Measurements from ENCODE around the gene ZNF532.

ZNF532 gene

DNA sequence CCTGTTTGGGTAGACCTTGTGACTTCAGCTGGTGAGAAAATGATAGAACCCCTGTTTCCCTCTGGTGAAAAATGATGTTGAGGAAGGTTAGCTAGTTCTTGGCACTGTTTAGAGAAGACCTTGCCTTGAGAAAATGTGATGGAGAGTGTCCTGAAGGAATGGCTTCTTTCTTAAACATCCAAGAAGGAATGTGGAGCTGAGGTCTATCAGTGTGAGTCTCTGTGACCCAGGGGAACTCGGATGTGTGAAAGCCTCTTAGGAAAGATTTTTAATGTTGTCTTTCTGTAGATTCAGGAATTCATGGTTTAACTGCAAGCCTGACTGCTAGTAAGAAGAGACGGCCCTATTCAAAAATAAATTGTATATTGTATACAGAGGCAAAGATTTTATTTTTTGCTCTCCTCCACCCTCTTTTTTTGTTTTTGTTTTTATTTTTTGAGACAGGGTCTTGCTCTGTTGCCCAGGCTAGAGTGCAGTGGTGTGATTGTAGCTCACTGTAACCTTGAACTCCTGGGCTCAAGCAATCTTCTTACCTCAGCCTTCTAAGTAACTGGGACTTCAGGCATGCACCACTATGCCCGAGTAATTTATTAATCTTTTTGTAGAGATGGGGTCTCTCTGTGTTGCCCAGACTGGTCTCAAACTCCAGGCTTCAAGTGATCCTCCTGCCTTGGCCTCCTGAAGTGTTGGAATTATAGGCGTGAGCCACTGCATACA, 87.5 kb downstream of the ZNF532 start:
- no peak for FAIRE-seq

DNA sequence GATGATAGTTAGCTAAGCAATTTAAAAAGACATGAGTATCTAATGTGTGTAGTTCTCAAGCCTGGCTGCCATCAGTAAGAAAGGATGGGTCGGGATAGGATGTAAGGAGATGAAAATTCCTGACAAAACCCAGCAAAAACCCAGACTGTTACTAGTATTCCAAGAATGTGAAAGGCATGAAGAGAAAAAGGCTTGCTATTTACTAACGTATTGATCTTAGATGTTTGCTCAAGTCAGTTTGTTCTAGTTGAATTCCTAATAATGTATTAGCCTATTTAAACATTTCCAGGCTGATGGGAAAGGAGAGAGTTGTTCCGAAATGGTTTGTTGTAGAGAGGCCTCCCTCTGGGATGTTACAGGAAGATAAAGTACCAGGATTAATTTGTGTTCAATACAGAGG, 88.2 kb downstream of the ZNF532 start:
- no peak for FAIRE-seq

DNA sequence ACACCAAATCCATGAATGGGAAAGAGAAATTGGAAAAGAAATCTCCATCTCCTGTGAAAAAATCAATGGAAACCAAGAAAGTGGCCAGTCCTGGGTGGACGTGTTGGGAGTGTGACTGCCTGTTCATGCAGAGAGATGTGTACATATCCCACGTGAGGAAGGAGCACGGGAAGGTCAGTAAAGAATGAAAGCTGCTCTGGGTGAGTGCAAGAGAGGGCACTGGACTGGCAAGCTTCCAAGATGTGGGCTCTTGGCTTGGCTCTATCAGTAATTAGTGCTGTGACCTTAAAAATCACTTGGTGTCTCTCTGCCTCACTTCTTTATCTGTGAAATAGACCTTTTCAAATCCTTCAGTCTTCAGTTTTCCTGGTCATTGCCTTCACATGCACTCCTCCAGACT, 89.0 kb downstream of the ZNF532 start:
- no peak for FAIRE-seq

DNA sequence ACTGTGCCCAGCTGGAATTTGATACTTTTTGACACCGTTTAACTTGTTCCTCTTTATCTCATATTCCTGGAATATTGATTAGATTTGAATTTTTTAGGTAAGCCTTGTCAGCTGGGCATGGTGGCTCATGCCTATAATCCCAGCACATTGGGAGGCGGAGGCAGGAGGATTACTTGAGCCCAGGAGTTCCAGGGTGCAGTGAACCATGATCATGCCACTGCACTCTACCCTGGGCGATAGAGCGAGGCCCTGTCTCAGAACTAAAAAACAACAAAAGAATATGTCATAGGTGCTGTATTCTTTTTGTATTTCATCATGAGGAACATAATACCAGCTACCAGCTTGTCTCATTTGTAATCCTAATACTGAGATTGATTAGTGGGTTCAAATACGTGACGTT, 90.3 kb downstream of the ZNF532 start:
- no peak for FAIRE-seq

DNA sequence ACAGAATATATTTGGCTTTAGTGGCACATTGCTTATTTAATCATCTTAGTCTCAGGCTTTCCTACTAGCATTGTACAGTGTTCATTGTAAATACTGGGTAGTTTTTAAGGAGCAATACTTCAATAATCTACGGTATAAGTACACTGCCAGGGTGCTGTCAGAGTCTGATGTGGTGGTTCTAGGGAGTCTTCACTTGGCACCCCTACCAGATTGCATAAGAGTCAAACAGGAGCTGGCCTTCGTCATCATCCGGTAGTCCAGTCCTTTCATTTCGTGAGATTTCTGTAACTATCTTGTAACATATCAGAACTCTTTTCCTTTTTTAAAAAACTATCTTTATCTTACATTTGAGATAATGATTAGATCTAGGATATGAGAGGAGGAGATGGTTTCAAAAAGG, 91.1 kb downstream of the ZNF532 start:
- no peak for FAIRE-seq

- no peak for FAIRE-seq
Measured at GRCh38 chr18:58958628-58959027, 94.0 kb downstream of the ZNF532 start.

DNA sequence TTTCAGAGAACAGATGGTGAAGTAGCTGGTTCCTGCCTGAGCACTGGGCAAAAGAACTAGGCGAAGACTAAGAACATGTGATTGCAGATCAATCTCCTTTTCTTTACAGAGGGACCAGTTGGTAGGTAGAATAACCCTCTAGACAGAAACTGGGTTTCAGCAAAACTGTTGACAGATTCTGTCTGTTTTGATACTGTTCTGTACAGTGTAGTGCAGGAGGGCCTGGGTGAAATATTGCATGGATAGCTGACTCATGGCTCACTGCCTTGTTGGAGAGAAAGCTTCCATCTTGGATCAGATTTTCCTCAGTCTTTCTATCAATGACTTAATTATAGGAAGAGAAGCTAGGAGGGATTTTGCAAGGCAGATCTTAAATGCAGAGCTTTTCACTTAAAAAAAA, 95.8 kb downstream of the ZNF532 start:
- FAIRE-seq = no peak

- FAIRE-seq = no peak
Measured at GRCh38 chr18:58960946-58961722, 96.5 kb downstream of the ZNF532 start.

- no peak for FAIRE-seq
Measured at GRCh38 chr18:58962336-58962735, 97.7 kb downstream of the ZNF532 start.

DNA sequence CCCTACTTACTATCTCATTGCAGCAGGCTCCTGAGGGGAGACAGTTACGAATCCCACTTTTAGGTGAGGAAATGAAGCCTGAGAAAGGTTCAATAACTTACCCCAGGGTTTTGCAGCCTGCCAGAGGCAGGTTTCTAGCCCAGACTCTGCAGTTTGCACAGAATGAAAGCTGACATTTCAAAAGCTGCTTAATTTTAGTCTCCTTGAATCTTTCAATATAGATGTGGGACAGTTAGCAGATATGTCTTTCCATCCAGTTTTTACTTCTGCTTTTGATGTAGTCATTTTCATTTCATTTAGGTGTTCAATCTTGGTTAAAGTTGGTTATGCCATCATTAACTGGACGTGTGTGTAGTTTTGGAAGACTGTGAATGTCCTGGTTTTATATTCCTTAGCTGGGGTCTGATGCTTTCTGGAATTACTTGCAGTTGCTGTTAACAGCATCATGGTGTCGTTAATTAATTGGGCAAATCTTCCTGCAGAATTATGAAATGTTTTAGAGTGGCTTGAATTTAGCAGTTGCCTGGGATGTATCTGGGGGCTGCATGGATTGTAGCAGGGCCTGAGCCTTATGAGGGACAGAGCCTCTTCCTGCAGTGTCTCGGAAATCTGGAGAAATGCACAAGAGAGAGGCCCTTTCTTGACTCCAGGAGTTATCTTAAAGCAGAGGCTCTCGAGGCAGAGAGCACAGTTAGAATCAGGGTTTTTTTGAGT, 100.8 kb downstream of the ZNF532 start:
- FAIRE-seq = no peak

GRCh38 chr18:58966005-58966677, 101.5 kb downstream of the ZNF532 start:
- no peak for FAIRE-seq

GRCh38 chr18:58966704-58967103, 102.0 kb downstream of the ZNF532 start:
- no peak for FAIRE-seq

DNA sequence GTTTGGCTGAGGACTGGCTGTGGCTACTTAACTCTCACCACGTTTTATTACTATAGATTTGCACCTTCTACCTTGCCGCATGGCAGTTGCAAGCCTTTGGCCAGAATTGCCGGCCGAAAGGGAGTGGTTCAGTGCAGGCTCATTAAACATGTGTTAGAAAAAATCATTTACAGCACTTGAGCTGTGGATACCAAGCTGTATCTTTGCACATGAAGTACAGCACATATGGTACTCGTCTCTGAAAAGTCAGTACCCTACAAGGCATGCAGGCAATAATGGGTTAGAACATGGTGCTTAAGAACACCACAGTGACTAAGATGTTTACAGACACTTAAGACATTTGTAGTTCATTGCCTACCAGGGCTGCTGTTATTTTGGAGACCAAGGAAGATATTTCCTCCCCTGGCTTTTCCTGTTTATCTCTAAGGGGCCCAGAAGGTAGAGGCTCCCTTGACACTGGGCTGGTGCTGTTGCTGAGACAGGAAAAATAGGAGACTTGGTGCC, 103.1 kb downstream of the ZNF532 start:
- FAIRE-seq = no peak

GRCh38 chr18:58970943-58971790, 106.5 kb downstream of the ZNF532 start:
- no peak for FAIRE-seq

GRCh38 chr18:58975296-58975695, 110.6 kb downstream of the ZNF532 start:
- FAIRE-seq = no peak

DNA sequence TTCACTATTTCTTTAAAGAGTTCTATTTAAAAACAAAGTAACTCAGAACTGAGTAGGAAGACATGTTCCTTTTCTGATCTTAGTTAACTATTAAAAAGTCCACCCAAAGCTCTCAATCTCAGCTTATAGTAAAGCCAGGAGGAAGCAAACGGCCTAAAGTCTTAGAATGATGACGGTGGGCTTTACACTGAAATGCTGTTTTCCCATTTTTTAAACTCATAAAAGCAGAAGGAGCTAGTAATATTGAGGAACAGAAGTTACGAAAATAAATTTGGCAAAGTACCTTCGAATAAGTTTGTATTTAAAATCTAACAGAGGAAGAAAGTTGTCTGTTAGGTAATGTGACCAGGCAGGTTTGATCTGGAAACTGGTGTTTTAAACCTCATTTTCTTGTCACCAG, 111.1 kb downstream of the ZNF532 start:
- FAIRE-seq = no peak

DNA sequence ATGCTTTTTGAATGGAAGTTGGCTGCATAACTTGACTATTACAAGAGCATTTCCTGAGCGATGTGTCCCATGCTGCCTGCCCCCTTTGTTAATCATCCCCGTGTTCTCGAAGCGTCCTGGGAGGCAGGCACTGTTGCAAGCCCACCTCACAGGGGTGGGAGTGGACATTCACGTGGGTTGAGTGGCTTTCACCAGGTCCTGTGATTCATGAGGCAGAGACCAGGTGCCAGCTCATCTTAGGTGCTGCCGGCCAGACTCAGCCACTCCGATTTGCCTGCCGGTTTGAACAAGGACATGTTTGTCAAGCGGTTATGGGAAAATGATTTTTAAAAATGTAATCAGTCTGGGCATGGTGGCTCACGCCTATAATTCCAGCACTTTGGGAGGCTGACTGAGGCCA, 112.5 kb downstream of the ZNF532 start:
- FAIRE-seq = no peak

- FAIRE-seq = no peak
Measured at GRCh38 chr18:58977801-58978200, 113.1 kb downstream of the ZNF532 start.

GRCh38 chr18:58978916-58979315, 114.2 kb downstream of the ZNF532 start:
- FAIRE-seq = no peak

- no peak for FAIRE-seq
Measured at GRCh38 chr18:58979615-58980014, 114.9 kb downstream of the ZNF532 start.

- FAIRE-seq = no peak
Measured at GRCh38 chr18:58980991-58981390, 116.3 kb downstream of the ZNF532 start.
